Ovary (tissue), 9 donors: Measurements from ENCODE around the gene DTL. TPM values are rescaled to one million over a fixed set of nuclear protein-coding genes. Genes with fewer than 3 reads are reported as not detected.

Experiments
- DNase-seq, 5 donors: peaks; one replicate each; pipeline ENCODE4 v3.0.0-alpha.2; 2019 to 2020
- H3K27ac ChIP-seq, 2 donors: fragments of 200-600 bp; one replicate each; pipeline versions ENCODE4 v1.5.1 to v1.8.0; 2019 to 2022
- H3K27me3 ChIP-seq: fragments of 200-600 bp; one replicate; pipeline ENCODE4 v1.8.0; 2022
- H3K36me3 ChIP-seq: fragments of 200-600 bp; sonication (generic); one replicate; pipeline ENCODE4 v1.5.1; 2019
- H3K4me1 ChIP-seq: one replicate; pipeline ENCODE4 v1.8.1; 2013; ENCODE audit warnings: mild to moderate bottlenecking, moderate library complexity; ENCODE audit not compliant: insufficient read depth
- H3K4me3 ChIP-seq: fragments of 200-600 bp; sonication (generic); one replicate; pipeline ENCODE4 v1.5.1; 2017
- H3K9me3 ChIP-seq, 2 donors: fragments of 200-600 bp in 1 of 2; sonication (generic) in 1 of 2; one replicate each; pipeline versions ENCODE4 v1.5.1 to v1.8.1; 2013 to 2019; ENCODE audit warnings: mild to moderate bottlenecking in 1 of 2, moderate library complexity in 1 of 2
- EP300 ChIP-seq: sonication (generic); formaldehyde crosslinking; IDR thresholded peaks from one replicate; pipeline ENCODE4 v1.6.1; 2017; ENCODE audit warnings: antibody characterized with exemption
- POLR2A ChIP-seq: fragments of 450-650 bp; IDR thresholded peaks from one replicate; pipeline ENCODE4 v1.6.1; 2017; ENCODE audit warnings: antibody characterized with exemption, mild to moderate bottlenecking, moderate library complexity
- WGBS, 3 donors: extraction: QIAGEN DNeasy Blood & Tissue Kit in 1 of 3; methylation state at CpG; one replicate each; pipeline versions ENCODE4 v1.1.5 to v1.1.7; 2013 to 2017; 5-methylcytosine and 5-hydroxymethylcytosine counted together
- intact Hi-C, 4 donors: fragments of 100-400 bp; cut with DNase I; formaldehyde crosslinking; loops; one replicate each; pipeline versions ENCODE4 v1.11.0 to v1.15.1; 2022 to 2023
- polyA plus RNA-seq, 2 donors: library from polyadenylated mRNA; stranded (reverse); fragments of 200-250 nt in 1 of 2; fragments of 350-450 nt in 1 of 2; fragmentation: Illumina TruSeq in 1 of 2; extraction: RNeasy Lipid Tissue Mini Kit (QIAGEN cat#74804) in 1 of 2; gene quantifications; one replicate each; pipeline ENCODE4 v1.2.3, GENCODE V29; 2013 to 2014
- total RNA-seq, 7 donors: library from RNA; depleted of rRNA in 2 of 7; stranded (reverse); fragments of >200 nt in 2 of 7; fragmentation: NEBNext Ultra II Directional in 3 of 7; extraction: Animal tissue kit (Norgen Biotek cat#: 25700) in 3 of 7; gene quantifications; one replicate each; pipeline versions ENCODE4 v1.1.0 to v1.2.4, GENCODE V29; 2016 to 2023
- TF ChIP-seq, protein P1 (sequence below), 3 donors: fragments of 450-650 bp in 2 of 3; fragments of 200-600 bp in 1 of 3; IDR thresholded peaks; one replicate each; pipeline versions ENCODE4 v1.5.1 to v1.8.0; 2016 to 2022; ENCODE audit warnings: antibody characterized with exemption in 3 of 3, mild to moderate bottlenecking in 1 of 3
- donor health status: DM: no; HTN: no; CAD: no; lungs with moderate emphysema.
- donor health status: DM: no; HTN: no; CAD: no.
- donor health status: Bipolar disorder and iron deficiency.
- donor health status: DM: yes; HTN: yes; CAD: no.
- donor health status: DM: no; HTN: no; CAD: no.
- donor health status: DM: yes; HTN: yes; CAD: no.

Gene DTL
- total and polyA plus RNA-seq, 9 donors: 0.11 to 2.0 (median 0.96) TPM

- H3K27me3 ChIP-seq: no peaks in the 10 kb centered on the region
- intact Hi-C loops: no loop called here
- TF ChIP-seq POLR2A (no peak), EP300 (no peak)
- TF ChIP-seq, protein P1, sequence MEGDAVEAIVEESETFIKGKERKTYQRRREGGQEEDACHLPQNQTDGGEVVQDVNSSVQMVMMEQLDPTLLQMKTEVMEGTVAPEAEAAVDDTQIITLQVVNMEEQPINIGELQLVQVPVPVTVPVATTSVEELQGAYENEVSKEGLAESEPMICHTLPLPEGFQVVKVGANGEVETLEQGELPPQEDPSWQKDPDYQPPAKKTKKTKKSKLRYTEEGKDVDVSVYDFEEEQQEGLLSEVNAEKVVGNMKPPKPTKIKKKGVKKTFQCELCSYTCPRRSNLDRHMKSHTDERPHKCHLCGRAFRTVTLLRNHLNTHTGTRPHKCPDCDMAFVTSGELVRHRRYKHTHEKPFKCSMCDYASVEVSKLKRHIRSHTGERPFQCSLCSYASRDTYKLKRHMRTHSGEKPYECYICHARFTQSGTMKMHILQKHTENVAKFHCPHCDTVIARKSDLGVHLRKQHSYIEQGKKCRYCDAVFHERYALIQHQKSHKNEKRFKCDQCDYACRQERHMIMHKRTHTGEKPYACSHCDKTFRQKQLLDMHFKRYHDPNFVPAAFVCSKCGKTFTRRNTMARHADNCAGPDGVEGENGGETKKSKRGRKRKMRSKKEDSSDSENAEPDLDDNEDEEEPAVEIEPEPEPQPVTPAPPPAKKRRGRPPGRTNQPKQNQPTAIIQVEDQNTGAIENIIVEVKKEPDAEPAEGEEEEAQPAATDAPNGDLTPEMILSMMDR (IDR thresholded peaks at IDR 0.05): no peak
- no peak for DNase-seq
- no peaks in the 10 kb centered on the region for H3K4me1 ChIP-seq
- H3K4me3 ChIP-seq: no peak overlapping the region
- H3K9me3 ChIP-seq: no peaks in the 10 kb centered on the region
- H3K27ac ChIP-seq: no peak overlapping the region
- no peaks in the 10 kb centered on the region for H3K36me3 ChIP-seq
- WGBS, 3 donors: 73 to 79% (median 76%) methylated on average over 3 of the region's 3 CpGs
Observed at GRCh38 chr1:212010004-212010403, 25.5 kb upstream of the DTL start.

DNA sequence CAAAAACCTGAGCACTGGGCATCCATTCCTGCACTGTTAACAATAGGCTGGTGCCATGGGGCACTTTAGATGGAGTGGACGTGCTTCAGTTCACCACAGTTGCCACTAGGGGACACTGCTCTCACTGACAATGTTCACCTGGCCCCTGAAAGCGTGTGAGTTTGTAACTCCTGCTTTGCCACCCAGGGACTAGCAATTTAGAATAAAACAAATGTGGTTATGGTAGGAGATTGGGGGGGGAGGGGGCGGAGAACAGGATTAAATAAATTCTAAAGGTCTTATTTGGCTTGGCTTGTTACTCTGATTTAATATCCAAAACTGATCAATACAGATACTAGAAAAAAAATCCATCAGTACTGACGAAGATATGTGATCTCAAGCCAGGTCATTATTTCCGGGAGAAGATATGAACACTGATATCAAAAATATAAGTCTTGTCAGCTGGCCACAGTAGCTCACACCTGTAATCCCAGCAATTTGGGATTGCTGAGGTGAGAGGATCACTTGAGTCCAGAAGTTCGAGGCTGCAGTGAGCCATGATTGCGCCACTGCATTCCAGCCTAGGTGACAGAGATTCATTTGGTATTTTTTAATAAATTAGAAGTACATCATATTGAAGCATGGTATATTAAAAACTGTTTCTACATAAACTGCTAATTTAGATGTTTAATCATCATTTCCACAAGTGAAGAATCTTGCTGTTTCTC, 23.4 kb upstream of the DTL start:
- intact Hi-C loops: no loop called here
- Histone ChIP-seq H3K4me1 (no peaks in the 10 kb centered on the region), H3K36me3 (no peaks in the 10 kb centered on the region), H3K9me3 (no peaks in the 10 kb centered on the region), H3K27me3 (no peaks in the 10 kb centered on the region), H3K27ac (no peak overlapping the region), H3K4me3 (no peak overlapping the region)
- DNase-seq: peak; percentile 48 to 74 (median 67)
- TF ChIP-seq EP300 (no peak), POLR2A (no peak)
- TF ChIP-seq, protein P1 (IDR thresholded peaks at IDR 0.05): peak; percentile 56 to 83 (median 81)
- 51 to 52% (median 52%) methylated on average over 7 of the region's 7 CpGs for WGBS, 3 donors

GRCh38 chr1:212013672-212014071, 21.9 kb upstream of the DTL start:
- Histone ChIP-seq H3K4me3 (no peak overlapping the region), H3K4me1 (no peaks in the 10 kb centered on the region), H3K9me3 (no peaks in the 10 kb centered on the region), H3K36me3 (no peaks in the 10 kb centered on the region), H3K27ac (no peak overlapping the region), H3K27me3 (no peaks in the 10 kb centered on the region)
- 87 to 93% (median 89%) methylated on average over 2 of the region's 2 CpGs for WGBS, 3 donors
- intact Hi-C loops: no loop called here
- no peak for DNase-seq
- TF ChIP-seq, protein P1 (IDR thresholded peaks at IDR 0.05): no peak
- no peak for TF ChIP-seq POLR2A
- TF ChIP-seq EP300: no peak

DNA sequence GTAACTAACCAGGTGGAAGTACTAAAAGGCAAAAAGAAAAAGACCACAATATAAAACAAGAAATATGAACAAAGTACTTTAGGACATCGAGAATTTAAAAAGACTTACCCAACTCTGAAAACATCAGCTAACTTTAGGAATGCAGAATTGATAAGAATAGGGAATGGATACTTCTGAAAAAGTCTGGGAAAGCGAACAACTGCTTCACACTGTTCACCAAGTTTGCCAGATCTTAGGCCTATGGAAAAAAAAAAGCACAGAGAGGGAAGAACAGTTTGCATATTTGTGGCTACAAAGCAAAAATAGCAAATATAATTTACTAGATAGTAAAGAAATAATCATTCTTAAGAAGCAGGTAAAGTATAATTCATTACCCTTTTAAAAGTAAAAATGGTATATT, 14.6 kb upstream of the DTL start:
- WGBS, 3 donors: 8 to 22% (median 13%) methylated on average over 2 of the region's 2 CpGs
- Histone ChIP-seq H3K4me3 (no peak overlapping the region), H3K4me1 (no peaks in the 10 kb centered on the region), H3K36me3 (no peaks in the 10 kb centered on the region), H3K27me3 (no peaks in the 10 kb centered on the region), H3K27ac (peak overlapping the region in 1 of 2 donors; percentile 20), H3K9me3 (no peaks in the 10 kb centered on the region)
- intact Hi-C loops: no loop called here
- no peak for DNase-seq
- TF ChIP-seq EP300 (no peak), POLR2A (no peak)
- TF ChIP-seq, protein P1 (IDR thresholded peaks at IDR 0.05): no peak
